AML-193 (cell line): ENCODE measurements around the gene RBFOX2.
"Not testable (repeated sequence)": the region's sequence is repeated elsewhere in the genome, so short reads cannot be mapped to it uniquely, and the experiment has no call there.

Experiments
- DNase-seq, 2 experiments: peaks; one replicate each; lab custom pipeline; 2025; lab: John Stamatoyannopoulos, UW

The RBFOX2 gene

GRCh38 chr22:35777335-35777975 lies 251.2 kb downstream of the RBFOX2 start:
- DNase-seq: no peak

GRCh38 chr22:35775339-35775738 lies 253.3 kb downstream of the RBFOX2 start:
- no peak for DNase-seq

- DNase-seq: no peak
Measured at GRCh38 chr22:35769974-35770373, 258.6 kb downstream of the RBFOX2 start.

DNA sequence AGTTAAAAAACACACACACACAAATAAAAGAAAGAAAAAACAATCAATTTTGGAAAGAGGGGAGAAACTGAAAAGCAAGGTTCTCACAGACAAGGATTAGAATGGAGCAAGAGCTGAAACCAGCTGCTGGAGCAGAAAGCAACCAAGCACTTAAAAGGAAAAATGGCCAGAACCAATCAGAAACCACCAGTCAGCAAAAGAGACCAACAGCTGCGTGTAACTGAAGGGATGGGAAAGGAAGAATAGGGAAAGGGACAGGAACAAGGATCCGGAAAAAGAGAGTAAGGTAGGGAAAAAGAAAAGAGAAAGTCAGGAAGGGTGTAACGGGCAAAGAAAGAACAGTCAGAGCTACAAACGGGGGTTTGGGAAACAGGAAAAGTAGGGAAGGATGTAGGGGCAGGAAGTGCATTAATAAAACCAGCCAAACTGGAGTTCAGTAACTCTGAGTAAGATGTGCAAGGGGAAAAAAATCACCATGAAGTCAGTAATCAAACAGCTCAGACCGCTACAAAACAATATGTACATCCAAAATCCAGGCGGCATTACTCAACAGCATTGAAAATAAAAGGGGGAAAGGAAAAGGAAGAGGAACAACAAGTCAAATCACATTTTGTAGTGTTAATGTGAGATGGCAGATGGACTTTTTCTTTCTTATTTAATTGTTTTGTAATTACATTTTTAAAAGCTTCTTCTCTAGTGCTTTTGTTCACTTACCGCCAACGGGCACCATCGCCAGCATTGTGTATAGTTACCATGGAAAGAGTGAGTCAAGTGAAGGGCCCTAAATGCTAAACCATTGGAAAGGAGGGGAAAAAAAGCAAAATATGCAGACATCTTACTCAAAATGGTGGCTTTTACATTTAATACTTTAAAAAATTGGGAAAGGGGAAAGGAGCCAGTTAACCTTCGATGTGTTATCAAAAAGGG lies 261.7 kb downstream of the RBFOX2 start:
- DNase-seq: no peak

GRCh38 chr22:35761037-35761436 lies 267.6 kb downstream of the RBFOX2 start:
- DNase-seq: no peak

- DNase-seq: no peak
Measured at GRCh38 chr22:35758394-35758793, 270.2 kb downstream of the RBFOX2 start.

DNA sequence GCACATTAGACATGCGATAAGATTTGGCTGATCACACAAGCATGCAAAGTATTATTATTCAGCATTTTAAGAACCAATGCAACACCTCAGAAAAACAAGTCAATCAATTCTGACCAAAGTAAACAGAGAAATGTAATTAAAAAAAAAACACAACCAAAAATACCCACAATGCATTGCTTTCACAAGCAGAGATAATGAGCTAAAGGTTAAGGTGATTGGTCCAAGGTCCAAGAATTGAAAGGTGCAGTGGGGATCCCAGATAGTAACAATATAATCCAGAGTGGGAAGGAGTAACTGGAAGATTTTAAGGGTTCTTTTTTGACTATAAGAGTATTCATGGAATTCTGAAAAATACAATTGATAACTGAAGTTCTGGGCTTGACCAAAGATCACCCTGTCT lies 271.9 kb downstream of the RBFOX2 start:
- DNase-seq: no peak

DNA sequence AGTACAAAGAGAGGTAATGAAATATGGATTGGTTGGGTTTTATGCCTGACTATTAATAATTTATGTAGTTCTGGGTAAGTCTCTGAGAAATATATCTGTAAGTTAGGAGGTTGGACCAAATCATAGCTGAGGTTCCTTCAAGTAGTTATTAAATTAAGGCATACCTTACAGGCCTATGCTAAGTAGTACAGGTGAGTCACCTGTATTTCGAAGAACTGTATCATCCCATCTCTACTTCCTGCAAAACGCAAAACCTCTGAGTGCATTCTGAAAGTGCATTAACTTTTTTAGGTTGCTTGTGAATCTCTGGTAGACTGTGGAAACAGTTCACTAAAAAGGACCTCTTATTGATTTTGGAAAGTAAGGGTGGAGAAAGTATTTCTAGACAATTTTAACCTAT lies 273.9 kb downstream of the RBFOX2 start:
- no peak for DNase-seq

- no peak for DNase-seq
Measured at GRCh38 chr22:35752863-35753189, 275.8 kb downstream of the RBFOX2 start.

GRCh38 chr22:35752006-35752862 lies 276.4 kb downstream of the RBFOX2 start:
- DNase-seq: peak in 1 of 2 experiments; percentile 1

DNA sequence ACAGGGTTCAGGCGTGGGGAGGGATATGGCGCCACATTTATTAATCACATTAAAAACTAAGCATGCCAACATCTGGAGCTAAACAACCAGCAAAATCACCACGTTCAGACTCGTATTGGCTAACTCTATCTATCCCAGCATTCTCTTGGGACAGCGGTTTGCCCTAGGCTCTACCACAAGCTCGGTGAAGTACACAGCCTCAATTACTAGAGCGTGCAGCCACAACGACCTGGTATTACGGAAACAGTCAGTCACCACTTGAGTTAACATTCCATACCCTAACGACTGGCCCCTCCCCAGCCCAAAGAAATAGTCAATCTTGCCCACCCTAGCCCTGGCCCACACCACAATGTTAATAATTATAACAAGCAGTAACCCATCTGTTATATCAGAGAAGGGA lies 278.8 kb downstream of the RBFOX2 start:
- no peak for DNase-seq

DNA sequence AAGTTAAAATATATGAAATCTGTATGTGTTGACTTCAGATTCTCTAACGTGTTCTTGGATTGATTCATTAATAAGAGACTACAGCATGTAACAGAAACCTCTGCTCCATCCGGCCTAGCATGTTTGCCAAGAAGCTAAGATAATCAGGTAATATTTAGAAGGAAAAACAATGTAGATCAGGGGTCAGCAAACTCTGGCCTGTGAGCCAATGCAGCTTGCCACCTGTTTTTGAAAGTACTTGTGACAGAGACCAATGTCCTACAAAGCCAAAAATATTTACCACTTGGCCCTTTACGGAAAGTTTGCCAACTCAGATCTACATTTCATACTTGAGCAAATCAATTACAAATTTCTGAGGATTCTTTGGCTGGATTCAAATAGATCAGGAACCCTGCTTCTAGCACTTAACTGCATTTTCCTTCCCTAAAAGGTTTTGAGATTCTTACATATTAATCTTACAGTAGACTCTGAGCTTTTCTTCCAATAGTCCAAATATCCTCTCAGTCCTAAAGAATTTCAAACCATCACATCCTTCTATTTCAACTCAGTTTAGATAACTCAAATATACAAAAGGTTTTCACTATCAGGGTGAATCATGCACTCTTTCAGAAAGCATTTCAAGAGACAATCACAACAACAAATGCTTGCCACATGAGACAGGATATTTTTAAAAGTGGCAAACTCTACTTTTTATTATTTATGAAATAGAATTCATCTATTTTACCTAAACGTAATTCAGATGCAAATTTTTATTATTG lies 281.5 kb downstream of the RBFOX2 start:
- no peak for DNase-seq

DNA sequence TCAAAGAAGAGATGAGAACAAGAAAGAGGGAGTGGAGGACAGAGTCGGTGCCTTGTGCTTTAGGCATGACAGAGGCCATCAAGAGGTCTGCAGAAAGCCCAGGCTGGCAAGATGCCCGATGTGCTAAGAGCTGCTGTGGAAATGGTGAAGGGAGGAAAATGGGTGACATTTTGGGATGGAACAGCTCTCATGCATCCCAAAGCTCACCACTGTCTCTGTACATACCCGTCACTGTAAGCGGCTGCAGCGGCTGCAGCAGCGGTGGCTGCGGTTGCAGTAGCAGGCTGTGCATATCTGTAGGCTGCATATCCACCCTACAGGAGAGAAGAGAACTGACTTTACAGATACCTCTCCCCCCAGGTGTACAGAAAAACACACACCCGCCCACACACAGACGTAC lies 282.4 kb downstream of the RBFOX2 start:
- no peak for DNase-seq

DNA sequence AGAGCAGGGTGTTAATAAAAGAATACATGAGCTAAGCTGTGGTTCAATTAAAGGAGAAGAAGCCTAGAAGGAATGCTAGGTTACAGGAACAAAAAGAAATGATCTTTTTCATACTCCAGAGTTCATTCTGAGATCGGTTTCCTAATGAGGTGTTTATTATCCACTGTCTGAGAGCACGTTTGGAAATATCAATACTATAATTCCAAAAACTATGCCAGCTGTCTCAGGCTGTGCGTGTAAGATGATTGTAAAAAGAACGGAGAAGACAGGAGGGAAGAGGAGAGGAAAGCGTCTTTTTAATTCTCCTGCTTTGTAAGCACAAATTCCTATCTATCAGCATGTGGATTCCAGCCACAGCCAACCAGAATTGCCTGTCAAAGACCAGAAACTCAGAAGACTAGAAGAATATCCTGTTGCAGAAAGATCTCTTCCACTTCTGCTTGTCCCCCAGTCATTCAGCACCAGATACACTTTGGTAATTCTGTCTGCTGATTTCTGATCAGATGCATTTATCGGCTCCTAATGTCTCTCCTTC lies 285.2 kb downstream of the RBFOX2 start:
- no peak for DNase-seq

DNA sequence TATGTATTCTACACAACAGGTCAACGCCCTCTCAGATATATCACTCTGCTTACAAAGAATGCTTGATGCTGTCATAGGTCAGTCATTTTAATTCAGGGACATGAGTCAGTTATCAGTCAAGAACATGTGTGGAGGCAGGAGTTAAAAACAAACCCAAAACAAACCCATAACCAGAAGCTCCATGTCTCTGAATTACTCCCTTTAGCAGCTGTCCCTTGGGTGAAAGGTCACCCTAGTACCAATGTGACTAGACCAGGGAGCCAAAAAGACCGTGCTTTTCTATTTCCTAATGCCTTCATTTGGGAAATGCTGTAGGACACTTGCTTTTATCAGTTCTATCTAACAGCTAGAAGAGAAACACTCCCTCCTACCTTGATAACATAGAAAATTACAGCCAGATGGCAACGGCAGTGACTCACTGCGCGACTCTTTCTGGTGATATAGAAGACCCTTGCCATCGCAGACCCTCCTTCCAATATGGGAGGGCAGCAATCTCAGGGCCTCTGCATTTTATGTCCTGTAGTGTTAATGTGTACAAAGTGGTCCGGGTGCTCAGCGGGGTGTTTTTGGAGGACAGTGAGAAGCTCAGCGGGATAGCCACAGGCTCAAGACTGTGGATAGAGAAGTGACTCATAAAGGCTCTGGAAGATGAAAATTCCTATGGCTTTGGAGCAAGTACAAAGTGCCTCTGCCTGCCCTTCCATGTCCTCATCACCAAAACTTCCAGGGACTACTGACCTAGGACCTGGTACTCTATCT lies 286.1 kb downstream of the RBFOX2 start:
- no peak for DNase-seq

DNA sequence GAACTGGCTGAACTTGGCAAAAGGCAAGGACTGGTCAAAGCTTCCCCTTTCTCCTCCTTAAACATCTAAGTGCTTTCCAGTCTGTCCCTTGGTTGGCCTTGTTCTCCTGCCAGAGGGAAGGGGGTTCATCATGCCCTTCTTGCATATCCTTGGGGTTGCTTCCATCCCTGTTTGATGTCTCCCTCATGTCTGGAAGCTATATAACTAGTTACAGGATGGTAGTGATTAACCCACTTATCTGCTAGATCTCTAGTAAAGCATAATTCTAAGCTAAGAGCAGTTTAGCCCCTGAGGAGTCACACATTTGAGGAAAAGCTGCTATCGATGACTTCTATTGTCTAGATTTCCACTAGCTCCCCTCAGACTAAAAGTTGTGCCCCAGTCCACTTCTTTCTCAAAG lies 288.0 kb downstream of the RBFOX2 start:
- DNase-seq: no peak

GRCh38 chr22:35739931-35740380 lies 288.7 kb downstream of the RBFOX2 start:
- no peak for DNase-seq

DNA sequence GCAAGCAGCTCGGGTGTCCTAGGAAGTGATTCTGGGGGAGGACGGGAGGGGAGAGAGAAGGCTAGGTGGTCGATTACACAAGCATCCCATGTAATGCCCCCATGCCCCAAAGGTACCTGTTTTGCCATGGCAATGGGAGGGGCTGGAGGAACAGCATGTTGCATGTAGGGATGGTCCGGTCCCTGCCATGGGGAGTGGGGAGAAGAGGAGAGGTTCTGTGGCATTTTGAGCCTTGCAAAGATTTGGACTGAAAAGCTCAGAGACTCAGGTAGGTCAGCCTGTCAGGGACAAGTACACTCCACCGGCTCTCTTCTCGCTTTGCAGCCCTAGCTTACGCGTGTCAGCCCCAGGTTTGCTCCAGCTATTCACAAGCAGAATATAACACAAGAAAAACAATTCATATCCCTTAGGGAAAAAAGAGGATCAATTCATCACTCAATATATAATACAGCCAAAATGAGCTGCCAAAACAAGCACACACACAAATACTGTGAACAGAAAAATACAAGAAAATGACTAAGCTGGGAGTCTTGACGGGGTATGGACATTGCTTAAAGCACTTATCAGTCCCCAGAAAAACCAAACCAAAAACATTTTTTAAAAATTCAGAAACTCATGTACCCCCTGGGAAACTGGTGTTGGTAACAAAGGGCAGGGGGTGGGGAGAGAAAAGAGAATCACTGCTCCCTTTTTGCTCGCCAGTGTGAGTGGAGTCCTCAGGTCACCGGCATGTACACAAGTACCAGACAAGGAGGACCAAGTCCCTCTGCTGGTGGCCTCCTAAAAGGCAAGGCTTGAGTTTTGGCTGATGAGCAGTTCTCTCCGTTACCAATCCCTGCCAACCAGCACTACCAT lies 289.3 kb downstream of the RBFOX2 start:
- no peak for DNase-seq

GRCh38 chr22:35737886-35738285 lies 290.7 kb downstream of the RBFOX2 start:
- DNase-seq: not testable (repeated sequence)

GRCh38 chr22:35736701-35737100 lies 291.9 kb downstream of the RBFOX2 start:
- no peak for DNase-seq
